ENCODE results near the gene CSNK1G1. TPM values are rescaled to one million over a fixed set of nuclear protein-coding genes. Genes with fewer than 3 reads are reported as not detected.

CSNK1G1 gene
- total RNA-seq, 1 donor from 2014 or later: 6.3 TPM

- no peak for DNase-seq
- Histone ChIP-seq H3K27me3 (ENCODE audit: low read depth) (no peaks in the 10 kb centered on the region), H3K9me3 (replicated peaks) (no peaks in the 10 kb centered on the region), H3K4me3 (no peak overlapping the region), H3K27ac (replicated peaks) (no peak overlapping the region), H3K36me3 (peaks cover 41% of the 10 kb centered on the region), H3K4me1 (no peaks in the 10 kb centered on the region)
- intact Hi-C loops (cut with micrococcal nuclease): no loop called here
- no peak for TF ChIP-seq CTCF (IDR thresholded peaks at IDR 0.05; ENCODE audit: borderline replicate concordance)
Observed at GRCh38 chr15:64185146-64185911, 170.6 kb downstream of the CSNK1G1 start.

- H3K27me3 ChIP-seq (ENCODE audit: low read depth): no peaks in the 10 kb centered on the region
- H3K27ac ChIP-seq (replicated peaks): no peak overlapping the region
- TF ChIP-seq CTCF (IDR thresholded peaks at IDR 0.05; ENCODE audit: borderline replicate concordance): no peak
- no peak for DNase-seq
- no peaks in the 10 kb centered on the region for H3K4me1 ChIP-seq
- peaks cover 44% of the 10 kb centered on the region for H3K36me3 ChIP-seq
- H3K9me3 ChIP-seq (replicated peaks): no peaks in the 10 kb centered on the region
- H3K4me3 ChIP-seq: no peak overlapping the region
- intact Hi-C loops (cut with micrococcal nuclease): no loop called here
Observed at GRCh38 chr15:64182859-64183370, 173.1 kb downstream of the CSNK1G1 start.

DNA sequence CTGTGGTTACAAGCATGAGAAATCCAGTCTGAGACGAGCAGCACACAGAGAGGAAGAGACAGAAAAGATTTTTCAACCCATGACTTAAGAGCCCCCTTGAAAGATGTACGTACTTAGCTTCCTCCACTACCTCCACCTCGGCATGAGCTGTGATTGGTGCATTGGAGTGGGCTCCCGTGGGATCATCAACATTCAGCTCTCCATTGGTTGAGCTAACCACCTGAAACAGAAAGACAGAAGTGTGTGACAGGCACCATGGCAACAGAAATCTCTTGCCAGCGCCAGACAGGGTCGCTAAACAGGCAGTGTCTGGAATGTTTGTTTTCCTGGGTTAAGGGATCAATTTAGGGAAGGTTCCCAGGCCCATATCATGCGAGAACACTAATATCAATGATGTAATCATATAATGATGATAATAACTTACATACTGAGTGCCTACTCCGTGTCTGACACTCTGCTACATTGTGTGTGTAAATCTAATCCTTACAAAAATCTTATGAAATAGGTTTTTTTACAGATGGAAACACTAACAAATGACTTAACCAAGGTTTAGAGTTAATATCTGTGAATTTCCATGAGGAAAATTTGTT is 175.6 kb downstream of the CSNK1G1 start:
- Histone ChIP-seq H3K27me3 (ENCODE audit: low read depth) (no peaks in the 10 kb centered on the region), H3K9me3 (replicated peaks) (no peaks in the 10 kb centered on the region), H3K36me3 (peaks cover 43% of the 10 kb centered on the region), H3K4me1 (no peaks in the 10 kb centered on the region), H3K27ac (replicated peaks) (no peak overlapping the region), H3K4me3 (no peak overlapping the region)
- DNase-seq: no peak
- intact Hi-C loops (cut with micrococcal nuclease): no loop called here
- TF ChIP-seq CTCF (IDR thresholded peaks at IDR 0.05; ENCODE audit: borderline replicate concordance): no peak

GRCh38 chr15:64166102-64166890 is 189.7 kb downstream of the CSNK1G1 start:
- no peak for TF ChIP-seq CTCF (IDR thresholded peaks at IDR 0.05; ENCODE audit: borderline replicate concordance)
- Histone ChIP-seq H3K9me3 (replicated peaks) (no peaks in the 10 kb centered on the region), H3K4me3 (no peak overlapping the region), H3K27me3 (ENCODE audit: low read depth) (no peaks in the 10 kb centered on the region), H3K4me1 (peaks cover 25% of the 10 kb centered on the region), H3K27ac (replicated peaks) (no peak overlapping the region), H3K36me3 (peaks cover 16% of the 10 kb centered on the region)
- no peak for DNase-seq
- intact Hi-C loops (cut with micrococcal nuclease): no loop called here

GRCh38 chr15:64164436-64164835 is 191.5 kb downstream of the CSNK1G1 start:
- Histone ChIP-seq H3K36me3 (peaks cover 25% of the 10 kb centered on the region), H3K9me3 (replicated peaks) (no peaks in the 10 kb centered on the region), H3K4me1 (peaks cover 44% of the 10 kb centered on the region), H3K27ac (replicated peaks) (no peak overlapping the region), H3K27me3 (ENCODE audit: low read depth) (no peaks in the 10 kb centered on the region), H3K4me3 (no peak overlapping the region)
- intact Hi-C loops (cut with micrococcal nuclease): no loop called here
- no peak for DNase-seq
- no peak for TF ChIP-seq CTCF (IDR thresholded peaks at IDR 0.05; ENCODE audit: borderline replicate concordance)
